SK-N-SH (cell line): Measurements from ENCODE around the gene IP6K1. TPM values are rescaled to one million over a fixed set of nuclear protein-coding genes. Genes with fewer than 3 reads are reported as not detected.

Experiments used
- CTCF ChIA-PET: fragments of 300-600, 350-600 bp; formaldehyde crosslinking; extraction: SDS; loops from one replicate; lab custom pipeline; 2021; lab: Yijun Ruan, JAX
- POLR2A ChIA-PET: fragments of 350-600 bp; sonication (Branson Sonifier 250); formaldehyde crosslinking; extraction: SDS; loops from one replicate; lab custom pipeline; 2020; ENCODE audit warnings: antibody characterized with exemption, inconsistent platforms; lab: Yijun Ruan, JAX
- DNase-seq: peaks from one replicate; pipeline ENCODE4 v3.0.0; 2012
- H2AFZ ChIP-seq: fragments of 200-600 bp; sonication (generic); 2 replicates; pipeline ENCODE4 v1.8.1; 2016; ENCODE audit warnings: antibody characterized with exemption, mild to moderate bottlenecking, low read depth
- H3F3A ChIP-seq: fragments of 200-600 bp; sonication (generic); replicated peaks from 2 replicates; pipeline ENCODE3; 2016; ENCODE audit warnings: antibody characterized with exemption, mild to moderate bottlenecking; ENCODE audit not compliant: insufficient read depth
- H3K27ac ChIP-seq, 2 experiments: fragments of 200-500 bp in 1 of 2; fragments of 200-600 bp in 1 of 2; sonication (Bioruptor generic) in 1 of 2; sonication (generic), shearing (Covaris generic) in 1 of 2; 2 replicates each; pipeline versions ENCODE4 v1.5.1 to v1.6.1; 2014 to 2016; ENCODE audit warnings: low read depth in 2 of 2, inconsistent platforms in 1 of 2, low read length in 1 of 2, mild to moderate bottlenecking in 1 of 2, mixed read lengths in 1 of 2
- H3K27me3 ChIP-seq: fragments of 200-600 bp; sonication (generic), shearing (Covaris generic); 2 replicates; pipeline ENCODE4 v1.6.1; 2016; ENCODE audit warnings: mixed run types; ENCODE audit not compliant: insufficient read depth
- H3K36me3 ChIP-seq, 2 experiments: fragments of 200-500 bp in 1 of 2; fragments of 200-600 bp in 1 of 2; sonication (Bioruptor generic) in 1 of 2; sonication (generic) in 1 of 2; replicated peaks in 1 of 2; 2 replicates each; pipeline versions ENCODE3 to v1.5.1; 2014 to 2016; ENCODE audit warnings: low read length in 1 of 2, mild to moderate bottlenecking in 1 of 2; ENCODE audit not compliant: insufficient read depth in 2 of 2, control insufficient read depth in 1 of 2
- H3K4me1 ChIP-seq, 2 experiments: fragments of 200-500 bp in 1 of 2; fragments of 200-600 bp in 1 of 2; sonication (Bioruptor generic) in 1 of 2; sonication (generic), shearing (Covaris generic) in 1 of 2; 2 replicates each; pipeline versions ENCODE4 v1.5.1 to v1.6.1; 2014 to 2016; ENCODE audit warnings: low read depth in 1 of 2, low read length in 1 of 2, mixed run types in 1 of 2; ENCODE audit not compliant: insufficient read depth in 2 of 2, control insufficient read depth in 1 of 2
- H3K4me2 ChIP-seq: fragments of 200-600 bp; sonication (generic), shearing (Covaris generic); 2 replicates; pipeline ENCODE4 v1.6.1; 2017; ENCODE audit warnings: mixed run types
- H3K4me3 ChIP-seq, 2 experiments: fragments of 200-500 bp in 1 of 2; fragments of 200-600 bp in 1 of 2; sonication (Bioruptor generic) in 1 of 2; sonication (generic), shearing (Covaris generic) in 1 of 2; 2 replicates each; pipeline versions ENCODE4 v1.5.1 to v1.8.1; 2014 to 2016; ENCODE audit warnings: low read depth in 2 of 2, inconsistent platforms in 1 of 2, low read length in 1 of 2, mild to moderate bottlenecking in 1 of 2, mixed read lengths in 1 of 2, moderate library complexity in 1 of 2
- H3K79me2 ChIP-seq: fragments of 200-600 bp; sonication (generic); 2 replicates; pipeline ENCODE4 v1.8.1; 2017; ENCODE audit warnings: mild to moderate bottlenecking; ENCODE audit not compliant: insufficient read depth
- H3K9ac ChIP-seq: fragments of 200-600 bp; sonication (generic); 2 replicates; pipeline ENCODE4 v1.6.1; 2017; ENCODE audit warnings: mixed run types
- H3K9me2 ChIP-seq: fragments of 200-600 bp; sonication (generic); 2 replicates; pipeline ENCODE4 v1.6.1; 2017; ENCODE audit warnings: mixed run types
- H3K9me3 ChIP-seq: fragments of 200-600 bp; sonication (generic); 2 replicates; pipeline ENCODE4 v1.6.1; 2017; ENCODE audit warnings: mixed run types, mild to moderate bottlenecking, moderate library complexity
- H4K20me1 ChIP-seq: fragments of 200-600 bp; sonication (generic); 2 replicates; pipeline ENCODE4 v1.6.1; 2017; ENCODE audit warnings: mild to moderate bottlenecking, mixed run types; ENCODE audit not compliant: insufficient read depth
- CHD2 ChIP-seq: fragments of 150-350 bp; IDR thresholded peaks from 2 replicates; pipeline ENCODE4 v1.6.1; 2018; ENCODE audit warnings: low read length; ENCODE audit not compliant: partially characterized antibody
- CTCF ChIP-seq: fragments of 200-600 bp; sonication (generic); IDR thresholded peaks from 2 replicates; pipeline ENCODE4 v1.6.1; 2017; ENCODE audit warnings: antibody characterized with exemption, mild to moderate bottlenecking, moderate library complexity
- EZH2phosphoT487 ChIP-seq: fragments of 200-600 bp; sonication (generic); IDR thresholded peaks from 2 replicates; pipeline ENCODE4 v1.6.1; 2017; ENCODE audit warnings: low read depth, mixed run types, mild to moderate bottlenecking, antibody characterized with exemption, moderate library complexity, borderline replicate concordance
- FOSL2 ChIP-seq: IDR thresholded peaks from 2 replicates; pipeline ENCODE4 v1.4.0; 2012; ENCODE audit warnings: low read depth, mild to moderate bottlenecking, moderate library complexity, borderline replicate concordance
- FOXJ3 ChIP-seq: sonication (generic); formaldehyde crosslinking; IDR thresholded peaks from 2 replicates; pipeline ENCODE4 v1.5.1; 2020; ENCODE audit warnings: mild to moderate bottlenecking, missing genetic modification reagents
- GATA2 ChIP-seq: sonication (generic); formaldehyde crosslinking; IDR thresholded peaks from 2 replicates; pipeline ENCODE4 v1.5.0; 2020; ENCODE audit warnings: mild to moderate bottlenecking, missing genetic modification reagents
- IRF3 ChIP-seq: fragments of 150-350 bp; IDR thresholded peaks from 2 replicates; pipeline ENCODE4 v1.6.1; 2016; ENCODE audit warnings: mild to moderate bottlenecking, low read depth, low read length
- JUND ChIP-seq: IDR thresholded peaks from 2 replicates; pipeline ENCODE4 v1.4.0; 2012
- MEF2A ChIP-seq: IDR thresholded peaks from 2 replicates; pipeline ENCODE4 v1.4.0; 2012; ENCODE audit warnings: low read depth, borderline replicate concordance
- NRF1 ChIP-seq: IDR thresholded peaks from 2 replicates; pipeline ENCODE4 v1.6.1; 2012; ENCODE audit warnings: low read depth, mild to moderate bottlenecking, low read length
- PBX3 ChIP-seq: IDR thresholded peaks from 2 replicates; pipeline ENCODE4; 2012
- POLR2AphosphoS5 ChIP-seq: IDR thresholded peaks from 2 replicates; pipeline ENCODE4 v1.6.1; 2012; ENCODE audit warnings: low read depth, low read length
- RAD21 ChIP-seq: IDR thresholded peaks from 2 replicates; pipeline ENCODE4 v1.6.1; 2012; ENCODE audit warnings: mild to moderate bottlenecking, low read length
- REST ChIP-seq: IDR thresholded peaks from 2 replicates; pipeline ENCODE4 v1.6.1; 2012; ENCODE audit warnings: mild to moderate bottlenecking, low read depth, low read length, moderate library complexity
- RFX5 ChIP-seq: IDR thresholded peaks from 2 replicates; pipeline ENCODE4 v1.6.1; 2012; ENCODE audit warnings: mild to moderate bottlenecking, improper control_type of control experiment, low read length
- RXRA ChIP-seq: IDR thresholded peaks from 2 replicates; pipeline ENCODE4 v1.4.0; 2012; ENCODE audit warnings: low read depth, mild to moderate bottlenecking, borderline replicate concordance
- SIN3A ChIP-seq: IDR thresholded peaks from 2 replicates; pipeline ENCODE4 v1.6.1; 2012; ENCODE audit warnings: low read depth, mild to moderate bottlenecking, low read length, moderate library complexity, borderline replicate concordance
- SMC3 ChIP-seq: IDR thresholded peaks from 2 replicates; pipeline ENCODE4 v1.6.1; 2012; ENCODE audit warnings: low read depth, low read length, improper control_type of control experiment
- TAF1 ChIP-seq: IDR thresholded peaks from 2 replicates; pipeline ENCODE4 v1.6.1; 2012; ENCODE audit warnings: low read depth, mild to moderate bottlenecking, low read length, moderate library complexity, borderline replicate concordance
- TCF12 ChIP-seq: IDR thresholded peaks from 2 replicates; pipeline ENCODE4 v1.4.0; 2012
- ZBTB33 ChIP-seq: IDR thresholded peaks from 2 replicates; pipeline ENCODE4 v1.4.0; 2012; ENCODE audit warnings: low read depth, borderline replicate concordance
- WGBS: methylation state at CpG from one replicate; pipeline ENCODE4 v1.1.6; 2017; ENCODE audit warnings: low lambda C conversion rate; 5-methylcytosine and 5-hydroxymethylcytosine counted together
- polyA plus RNA-seq, 3 experiments: library from polyadenylated mRNA; depleted of rRNA; stranded (reverse); fragments of >200 nt; gene quantifications; 2 replicates each; pipeline ENCODE4 v1.2.3, GENCODE V29; 2012

IP6K1 gene
- polyA plus RNA-seq, 1 of the 3 experiments (the other 2 are of a cell fraction): 23.3 TPM

GRCh38 chr3:49754536-49754935 is 31.8 kb downstream of the IP6K1 start (continued):
- TF ChIP-seq IRF3: no peak
- TF ChIP-seq RFX5: no peak
- no peak for TF ChIP-seq CHD2
- no peak for TF ChIP-seq JUND
- no peak for TF ChIP-seq GATA2 (CRISPR knock-in tag)
- no peak for TF ChIP-seq SMC3

- CTCF ChIA-PET: no interaction called here
- Histone ChIP-seq H3K4me1 (no peaks in the 10 kb centered on the region), H3K4me3 (no peak overlapping the region), H3K27ac (no peak overlapping the region), H2AFZ (no peak overlapping the region), H3K9ac (no peak overlapping the region), H3K9me2 (0 out of 2 replicates have a peak, but pooled peaks cover 2% of the 10 kb centered on the region), H3K4me2 (no peak overlapping the region), H3K27me3 (no peaks in the 10 kb centered on the region), H3F3A (peaks cover 9% of the 10 kb centered on the region), H3K79me2 (peaks cover 78% of the 10 kb centered on the region), H4K20me1 (peaks cover 62% of the 10 kb centered on the region), H3K9me3 (no peaks in the 10 kb centered on the region), H3K36me3 (peaks cover 8 to 14% of the 10 kb centered on the region in 2 experiments)
- no peak for TF ChIP-seq ZBTB33
- no peak for TF ChIP-seq POLR2AphosphoS5
- TF ChIP-seq CHD2: no peak
- TF ChIP-seq CTCF: no peak
- no peak for TF ChIP-seq TAF1
- no peak for TF ChIP-seq TCF12
- no peak for TF ChIP-seq RAD21
- no peak for TF ChIP-seq NRF1
- TF ChIP-seq FOSL2: no peak
- TF ChIP-seq MEF2A: no peak
- TF ChIP-seq FOXJ3: no peak
- TF ChIP-seq REST: no peak
- TF ChIP-seq EZH2phosphoT487: no peak
- TF ChIP-seq PBX3: no peak
- TF ChIP-seq RXRA: no peak
- TF ChIP-seq JUND: no peak
- TF ChIP-seq SIN3A: no peak
- POLR2A ChIA-PET: interaction anchor here (0.7 kb wide), 1 partner anchor 212 kb away, joined by 3 read pairs; no protein-coding TSS in a partner anchor
- WGBS: 97% methylated on average over 4 of the region's 4 CpGs
- DNase-seq: no peak
Measured at GRCh38 chr3:49751501-49751900, 34.8 kb downstream of the IP6K1 start.
